DND-41 (cell line): ENCODE results near the gene ALDH1A1.

Source experiments
- ATAC-seq: fragments of 200-7000 bp; cut with Tn5 transposase; 3 replicates; pipeline ENCODE4 v1.9.1; 2021; ENCODE audit warnings: low read depth; ENCODE audit not compliant: insufficient read depth
- DNase-seq: peaks from one replicate; pipeline ENCODE4 v3.0.0-alpha.2; 2020
- H2AFZ ChIP-seq: 2 replicates; pipeline ENCODE4 v1.6.0; 2012; ENCODE audit warnings: low read depth, low read length
- H3K27ac ChIP-seq: 2 replicates; pipeline ENCODE4 v1.5.1; 2012; ENCODE audit warnings: low read length, inconsistent platforms
- H3K27me3 ChIP-seq: fragments of 200-600 bp; sonication (generic); 2 replicates; pipeline ENCODE4 v1.6.0; 2012; ENCODE audit warnings: low read length, mild to moderate bottlenecking, inconsistent platforms; ENCODE audit not compliant: insufficient read depth, poor library complexity
- H3K36me3 ChIP-seq: 2 replicates; pipeline ENCODE4 v1.5.1; 2012; ENCODE audit warnings: low read length, inconsistent platforms; ENCODE audit not compliant: insufficient read depth
- H3K4me1 ChIP-seq: 2 replicates; pipeline ENCODE4 v1.5.1; 2012; ENCODE audit warnings: mild to moderate bottlenecking, low read length; ENCODE audit not compliant: insufficient read depth
- H3K4me2 ChIP-seq: 2 replicates; pipeline ENCODE4 v1.6.0; 2012; ENCODE audit warnings: mild to moderate bottlenecking, moderate library complexity, low read length, inconsistent platforms; ENCODE audit not compliant: insufficient read depth
- H3K4me3 ChIP-seq, 2 experiments: fragments of 200-600 bp in 1 of 2; shearing (Covaris generic) in 1 of 2; 2 replicates each; pipeline ENCODE4 v1.5.1; 2012 to 2016; ENCODE audit warnings: inconsistent platforms in 2 of 2, low read length in 2 of 2, mild to moderate bottlenecking in 2 of 2, low read depth in 1 of 2, moderate library complexity in 1 of 2
- H3K79me2 ChIP-seq: 2 replicates; pipeline ENCODE4 v1.6.0; 2012; ENCODE audit warnings: low read length, inconsistent platforms; ENCODE audit not compliant: insufficient read depth
- H3K9ac ChIP-seq: 2 replicates; pipeline ENCODE4 v1.6.0; 2012; ENCODE audit warnings: low read depth, mild to moderate bottlenecking, inconsistent platforms, low read length, moderate library complexity
- H3K9me3 ChIP-seq: 2 replicates; pipeline ENCODE4 v1.5.1; 2012; ENCODE audit warnings: low read length, moderate library complexity, mild to moderate bottlenecking, inconsistent platforms; ENCODE audit not compliant: insufficient read depth, severe bottlenecking
- H4K20me1 ChIP-seq: 2 replicates; pipeline ENCODE4 v1.6.0; 2012; ENCODE audit warnings: low read length; ENCODE audit not compliant: insufficient read depth
- CTCF ChIP-seq: IDR thresholded peaks from 2 replicates; pipeline ENCODE4 v1.5.1; 2012; ENCODE audit warnings: borderline replicate concordance, low read length, moderate library complexity, mild to moderate bottlenecking; ENCODE audit not compliant: poor library complexity, severe bottlenecking; ENCODE audit errors: extremely low read depth
- EZH2 ChIP-seq: IDR thresholded peaks from 3 replicates; pipeline ENCODE4 v1.6.1; 2012; ENCODE audit warnings: borderline replicate concordance, low read depth, mild to moderate bottlenecking, moderate library complexity, low read length, inconsistent platforms; ENCODE audit not compliant: severe bottlenecking

ALDH1A1 gene

GRCh38 chr9:72980183-72980582 is 27.3 kb upstream of the ALDH1A1 start:
- H3K27me3 ChIP-seq = peaks cover 6% of the 10 kb centered on the region
- H3K4me3 ChIP-seq = no peak overlapping the region

GRCh38 chr9:72979405-72980100 is 26.7 kb upstream of the ALDH1A1 start:
- ATAC-seq (no peak), DNase-seq (no peak)
- no peak overlapping the region for H3K4me2 ChIP-seq
- H3K27me3 ChIP-seq = peaks cover 6% of the 10 kb centered on the region
- no peak overlapping the region for H3K27ac ChIP-seq
- H2AFZ ChIP-seq = no peak overlapping the region
- H3K9ac ChIP-seq = no peak overlapping the region
- H3K4me3 ChIP-seq = no peak overlapping the region
- no peaks in the 10 kb centered on the region for H3K36me3 ChIP-seq
- no peaks in the 10 kb centered on the region for H3K9me3 ChIP-seq
- H3K4me1 ChIP-seq = no peaks in the 10 kb centered on the region
- TF ChIP-seq EZH2 = no peak
- H4K20me1 ChIP-seq = no peaks in the 10 kb centered on the region
- H3K79me2 ChIP-seq = no peaks in the 10 kb centered on the region

More at GRCh38 chr9:72980183-72980582, 27.3 kb upstream of the ALDH1A1 start:
- ATAC-seq = no peak
- Histone ChIP-seq H3K4me2 (no peak overlapping the region), H3K9me3 (no peaks in the 10 kb centered on the region), H3K4me1 (no peaks in the 10 kb centered on the region), H3K79me2 (no peaks in the 10 kb centered on the region), H4K20me1 (no peaks in the 10 kb centered on the region), H2AFZ (no peak overlapping the region), H3K27ac (no peak overlapping the region), H3K9ac (no peak overlapping the region), H3K36me3 (no peaks in the 10 kb centered on the region)
- TF ChIP-seq CTCF (no peak), EZH2 (no peak)
- DNase-seq = no peak

- no peak for TF ChIP-seq EZH2
- TF ChIP-seq CTCF = no peak
- DNase-seq = no peak
- Histone ChIP-seq H3K9me3 (no peaks in the 10 kb centered on the region), H3K27ac (no peak overlapping the region), H3K4me2 (no peak overlapping the region), H4K20me1 (no peaks in the 10 kb centered on the region), H3K4me1 (no peaks in the 10 kb centered on the region), H2AFZ (no peak overlapping the region), H3K9ac (no peak overlapping the region), H3K4me3 (no peak overlapping the region), H3K79me2 (no peaks in the 10 kb centered on the region), H3K36me3 (no peaks in the 10 kb centered on the region), H3K27me3 (peaks cover 6% of the 10 kb centered on the region)
- ATAC-seq = no peak
Observed at GRCh38 chr9:72978744-72979143, 25.9 kb upstream of the ALDH1A1 start.

GRCh38 chr9:72977670-72978069 is 24.8 kb upstream of the ALDH1A1 start:
- Histone ChIP-seq H4K20me1 (no peaks in the 10 kb centered on the region), H3K4me1 (no peaks in the 10 kb centered on the region), H3K79me2 (no peaks in the 10 kb centered on the region), H3K27me3 (peaks cover 6% of the 10 kb centered on the region), H3K9me3 (no peaks in the 10 kb centered on the region), H3K4me3 (no peak overlapping the region), H3K9ac (no peak overlapping the region), H2AFZ (no peak overlapping the region), H3K36me3 (no peaks in the 10 kb centered on the region), H3K4me2 (no peak overlapping the region), H3K27ac (no peak overlapping the region)
- no peak for ATAC-seq
- no peak for DNase-seq
- TF ChIP-seq CTCF (no peak), EZH2 (no peak)
